HepG2 (cell line): ENCODE results near the gene SMDT1. TPM values are rescaled to one million over a fixed set of nuclear protein-coding genes. Genes with fewer than 3 reads are reported as not detected.

Experiments used
- ATRX ChIP-seq: sonication (generic); formaldehyde crosslinking; IDR thresholded peaks from 2 replicates; pipeline ENCODE4 v1.4.0; 2020; ENCODE audit warnings: missing genetic modification reagents, borderline replicate concordance
- CCAR2 ChIP-seq: fragments of 200-400 bp; formaldehyde crosslinking; optimal IDR thresholded peaks from 2 replicates; pipeline ENCODE3; 2018; ENCODE audit warnings: low read depth, mild to moderate bottlenecking, low read length, moderate library complexity
- FOXJ3 ChIP-seq: sonication (generic); formaldehyde crosslinking; IDR thresholded peaks from 2 replicates; pipeline ENCODE4 v1.4.0; 2020; ENCODE audit warnings: missing genetic modification reagents, mild to moderate bottlenecking, borderline replicate concordance
- FOXO1 ChIP-seq: sonication (generic); formaldehyde crosslinking; IDR thresholded peaks from 2 replicates; pipeline ENCODE4 v1.4.0; 2020; ENCODE audit warnings: missing genetic modification reagents
- HNRNPLL ChIP-seq: fragments of 200-400 bp; formaldehyde crosslinking; IDR thresholded peaks from 2 replicates; pipeline ENCODE4 v1.6.1; 2017; ENCODE audit warnings: mild to moderate bottlenecking, low read depth, low read length; ENCODE audit not compliant: poor library complexity, severe bottlenecking
- KAT8 ChIP-seq: IDR thresholded peaks from 2 replicates; pipeline ENCODE4 v1.6.1; 2016; ENCODE audit warnings: missing genetic modification reagents, missing compliant biosample characterization
- KDM3A ChIP-seq: IDR thresholded peaks from 2 replicates; pipeline ENCODE4 v1.6.1; 2018; ENCODE audit warnings: low read depth, missing compliant biosample characterization
- NFATC3 ChIP-seq: sonication (generic); formaldehyde crosslinking; IDR thresholded peaks from 2 replicates; pipeline ENCODE4 v1.5.1; 2020; ENCODE audit warnings: mild to moderate bottlenecking, missing genetic modification reagents
- RBFOX2 ChIP-seq: fragments of 200-400 bp; formaldehyde crosslinking; IDR thresholded peaks from 2 replicates; pipeline ENCODE4 v1.6.1; 2017; ENCODE audit warnings: low read depth, mild to moderate bottlenecking, low read length
- RFX1 ChIP-seq: fragments of 450-650 bp; IDR thresholded peaks from 2 replicates; pipeline ENCODE4 v1.6.1; 2017
- RFX5 ChIP-seq: IDR thresholded peaks from 2 replicates; pipeline ENCODE4 v1.6.1; 2011; ENCODE audit warnings: low read depth, low read length, improper control_type of control experiment
- SCMH1 ChIP-seq: sonication (generic); formaldehyde crosslinking; IDR thresholded peaks from 2 replicates; pipeline ENCODE4 v1.9.0; 2021; ENCODE audit warnings: missing genetic modification reagents, mild to moderate bottlenecking, borderline replicate concordance
- ZFP82 ChIP-seq: sonication (generic); formaldehyde crosslinking; IDR thresholded peaks from 2 replicates; pipeline ENCODE4 v1.5.1; 2020; ENCODE audit warnings: mild to moderate bottlenecking, missing genetic modification reagents, borderline replicate concordance
- ZFP90 ChIP-seq: sonication (generic); formaldehyde crosslinking; IDR thresholded peaks from 2 replicates; pipeline ENCODE4 v1.8.0; 2022; ENCODE audit warnings: missing genetic modification reagents, mild to moderate bottlenecking, inconsistent platforms, borderline replicate concordance
- ZFY ChIP-seq: sonication (generic); formaldehyde crosslinking; IDR thresholded peaks from 2 replicates; pipeline ENCODE4 v1.4.0; 2020; ENCODE audit warnings: missing genetic modification reagents
- ZNF256 ChIP-seq: sonication (generic); formaldehyde crosslinking; conservative IDR thresholded peaks from 2 replicates; pipeline ENCODE4 v1.4.0; 2020; ENCODE audit warnings: missing genetic modification reagents
- ZNF354B ChIP-seq: sonication (generic); formaldehyde crosslinking; IDR thresholded peaks from 2 replicates; pipeline ENCODE4 v1.8.0; 2022; ENCODE audit warnings: mild to moderate bottlenecking, missing genetic modification reagents
- ZNF547 ChIP-seq: sonication (generic); formaldehyde crosslinking; IDR thresholded peaks from 2 replicates; pipeline ENCODE4 v1.5.1; 2020; ENCODE audit warnings: mild to moderate bottlenecking, missing genetic modification reagents
- ZNF746 ChIP-seq: sonication (generic); formaldehyde crosslinking; IDR thresholded peaks from 2 replicates; pipeline ENCODE4 v1.8.0; 2022; ENCODE audit warnings: mild to moderate bottlenecking, missing genetic modification reagents
- ZNF776 ChIP-seq: sonication (generic); formaldehyde crosslinking; IDR thresholded peaks from 2 replicates; pipeline ENCODE4 v1.4.0; 2020; ENCODE audit warnings: mild to moderate bottlenecking, missing genetic modification reagents
- ZNF777 ChIP-seq: sonication (generic); formaldehyde crosslinking; IDR thresholded peaks from 2 replicates; pipeline ENCODE4 v1.4.0; 2020; ENCODE audit warnings: missing genetic modification reagents
- polyA plus RNA-seq, 8 experiments: library from polyadenylated mRNA; depleted of rRNA in 3 of 8; stranded (reverse) in 7 of 8; unstranded in 1 of 8; fragments of >200 nt; fragmentation: Illumina TruSeq in 4 of 8; extraction: Trizol in 4 of 8; gene quantifications; 2 replicates each; pipeline versions ENCODE4 v1.2.1 to v1.2.3, GENCODE V29; 2011 to 2016; ENCODE audit warnings: low read depth in 4 of 8, missing spikeins in 1 of 8, mixed read lengths in 1 of 8; ENCODE audit not compliant: insufficient read depth in 1 of 8
- total RNA-seq, 5 experiments: library from RNA; depleted of rRNA; stranded (reverse); fragments of >200 nt; fragmentation: Illumina TruSeq; extraction: Trizol; gene quantifications; 2 replicates each; pipeline ENCODE4 v1.2.3, GENCODE V29; 2016; ENCODE audit warnings: low read depth in 1 of 5
- TF ChIP-seq, protein P1 (sequence below): sonication (generic); formaldehyde crosslinking; conservative IDR thresholded peaks from 2 replicates; pipeline ENCODE4 v1.4.0; 2020; ENCODE audit warnings: missing genetic modification reagents
- TF ChIP-seq, protein P2 (sequence below): IDR thresholded peaks from 2 replicates; pipeline ENCODE4 v1.6.1; 2016; ENCODE audit warnings: mild to moderate bottlenecking
- TF ChIP-seq, protein P3 (sequence below): sonication (generic); formaldehyde crosslinking; IDR thresholded peaks from 2 replicates; pipeline ENCODE4 v1.5.1; 2020; ENCODE audit warnings: missing genetic modification reagents, mild to moderate bottlenecking, borderline replicate concordance
- TF ChIP-seq, protein P4 (sequence below): sonication (generic); formaldehyde crosslinking; IDR thresholded peaks from 2 replicates; pipeline ENCODE4 v1.4.0; 2020; ENCODE audit warnings: mild to moderate bottlenecking, missing genetic modification reagents
- TF ChIP-seq, protein P5 (sequence below): sonication (generic); formaldehyde crosslinking; IDR thresholded peaks from 2 replicates; pipeline ENCODE4 v1.5.0; 2020; ENCODE audit warnings: missing genetic modification reagents, mild to moderate bottlenecking, borderline replicate concordance

The SMDT1 gene
- total and polyA plus RNA-seq, 2 of the 13 experiments (the other 11 are each of a cell fraction or from before 2014, with no cell fraction given): 8.3 to 26.6 TPM

DNA sequence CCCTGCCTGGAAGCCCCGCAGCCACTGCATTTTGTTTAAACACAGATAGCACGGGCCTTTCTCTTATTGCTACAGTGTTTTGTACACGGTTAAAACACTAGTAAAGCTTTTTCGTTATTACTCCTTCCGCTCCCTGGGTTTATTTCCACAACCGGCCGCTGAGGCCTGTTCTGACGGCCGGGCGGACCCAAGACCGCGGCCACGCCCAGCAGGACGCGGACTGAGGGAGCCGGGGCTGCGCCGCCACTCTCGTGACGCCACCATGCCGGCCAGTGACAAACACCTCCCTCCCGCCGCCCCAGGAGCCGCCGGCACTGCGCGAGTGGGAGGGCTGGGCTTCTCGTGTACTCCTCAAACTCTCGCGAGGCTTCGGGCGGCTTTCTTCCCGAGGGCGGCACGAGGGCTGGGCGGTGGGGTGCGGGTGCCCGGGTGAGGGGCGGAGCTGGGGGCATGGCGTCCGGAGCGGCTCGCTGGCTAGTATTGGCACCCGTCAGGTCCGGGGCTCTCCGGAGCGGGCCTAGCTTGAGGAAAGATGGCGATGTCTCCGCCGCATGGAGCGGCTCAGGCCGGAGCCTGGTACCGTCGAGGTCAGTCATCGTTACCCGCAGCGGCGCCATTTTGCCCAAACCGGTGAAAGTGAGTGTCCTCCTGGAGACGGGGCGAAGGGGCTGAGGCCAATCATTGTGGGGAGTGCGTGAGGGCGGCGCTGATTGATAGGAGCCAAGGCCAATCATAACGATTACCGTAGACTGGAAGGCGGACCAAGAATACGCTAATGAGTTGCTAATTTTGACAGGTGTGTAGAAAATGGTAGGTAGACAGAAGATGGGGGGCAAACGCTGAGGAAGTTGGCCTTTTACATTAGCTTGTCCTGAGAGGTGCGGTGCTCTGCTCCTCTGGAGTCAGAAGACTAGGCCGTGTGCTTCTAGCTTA, at the start of gene SMDT1 (continued):
- TF ChIP-seq FOXJ3 (peak; percentile 46; the same call in 1 of the 2 replicates), ZNF777 (peak; percentile 95), FOXO1 (CRISPR knock-in tag) (peak; percentile 39; the same call in 1 of the 2 replicates), ZNF746 (CRISPR knock-in tag) (peak; percentile 36; the same call in 1 of the 2 replicates), ZFY (CRISPR knock-in tag) (peak; percentile 93), KDM3A (CRISPR knock-in tag) (peak; percentile 70; the same call in 1 of the 2 replicates), CCAR2 (no peak), ZFP90 (peak; percentile 61; the same call in 1 of the 2 replicates), SCMH1 (CRISPR knock-in tag) (no peak), ZNF256 (CRISPR knock-in tag) (0 out of 2 replicates have a peak, but pooled peaks have one; percentile 79), ATRX (CRISPR knock-in tag) (no peak), ZNF547 (CRISPR knock-in tag) (peak; percentile 80; the same call in 1 of the 2 replicates), NFATC3 (CRISPR knock-in tag) (no peak; the same call in 1 of the 2 replicates), RFX1 (peak; percentile 5; the same call in 1 of the 2 replicates), HNRNPLL (peak; percentile 77), KAT8 (CRISPR knock-in tag) (peak; percentile 89), RBFOX2 (peak; percentile 96), RFX5 (peak; percentile 27; the same call in 1 of the 2 replicates), ZFP82 (peak; percentile 85; the same call in 1 of the 2 replicates), ZNF354B (no peak), ZNF776 (CRISPR knock-in tag) (peak; percentile 47; the same call in 1 of the 2 replicates)
- TF ChIP-seq, protein P1, sequence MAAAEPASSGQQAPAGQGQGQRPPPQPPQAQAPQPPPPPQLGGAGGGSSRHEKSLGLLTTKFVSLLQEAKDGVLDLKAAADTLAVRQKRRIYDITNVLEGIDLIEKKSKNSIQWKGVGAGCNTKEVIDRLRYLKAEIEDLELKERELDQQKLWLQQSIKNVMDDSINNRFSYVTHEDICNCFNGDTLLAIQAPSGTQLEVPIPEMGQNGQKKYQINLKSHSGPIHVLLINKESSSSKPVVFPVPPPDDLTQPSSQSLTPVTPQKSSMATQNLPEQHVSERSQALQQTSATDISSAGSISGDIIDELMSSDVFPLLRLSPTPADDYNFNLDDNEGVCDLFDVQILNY (CRISPR knock-in tag): 0 out of 2 replicates have a peak, but pooled peaks have one; percentile 19
- TF ChIP-seq, protein P2, sequence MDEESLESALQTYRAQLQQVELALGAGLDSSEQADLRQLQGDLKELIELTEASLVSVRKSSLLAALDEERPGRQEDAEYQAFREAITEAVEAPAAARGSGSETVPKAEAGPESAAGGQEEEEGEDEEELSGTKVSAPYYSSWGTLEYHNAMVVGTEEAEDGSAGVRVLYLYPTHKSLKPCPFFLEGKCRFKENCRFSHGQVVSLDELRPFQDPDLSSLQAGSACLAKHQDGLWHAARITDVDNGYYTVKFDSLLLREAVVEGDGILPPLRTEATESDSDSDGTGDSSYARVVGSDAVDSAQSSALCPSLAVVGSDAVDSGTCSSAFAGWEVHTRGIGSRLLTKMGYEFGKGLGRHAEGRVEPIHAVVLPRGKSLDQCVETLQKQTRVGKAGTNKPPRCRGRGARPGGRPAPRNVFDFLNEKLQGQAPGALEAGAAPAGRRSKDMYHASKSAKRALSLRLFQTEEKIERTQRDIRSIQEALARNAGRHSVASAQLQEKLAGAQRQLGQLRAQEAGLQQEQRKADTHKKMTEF: peak; percentile 59
- TF ChIP-seq, protein P3, sequence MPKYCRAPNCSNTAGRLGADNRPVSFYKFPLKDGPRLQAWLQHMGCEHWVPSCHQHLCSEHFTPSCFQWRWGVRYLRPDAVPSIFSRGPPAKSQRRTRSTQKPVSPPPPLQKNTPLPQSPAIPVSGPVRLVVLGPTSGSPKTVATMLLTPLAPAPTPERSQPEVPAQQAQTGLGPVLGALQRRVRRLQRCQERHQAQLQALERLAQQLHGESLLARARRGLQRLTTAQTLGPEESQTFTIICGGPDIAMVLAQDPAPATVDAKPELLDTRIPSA: no peak
- TF ChIP-seq, protein P4, sequence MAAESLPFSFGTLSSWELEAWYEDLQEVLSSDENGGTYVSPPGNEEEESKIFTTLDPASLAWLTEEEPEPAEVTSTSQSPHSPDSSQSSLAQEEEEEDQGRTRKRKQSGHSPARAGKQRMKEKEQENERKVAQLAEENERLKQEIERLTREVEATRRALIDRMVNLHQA (CRISPR knock-in tag): no peak
- TF ChIP-seq, protein P5, sequence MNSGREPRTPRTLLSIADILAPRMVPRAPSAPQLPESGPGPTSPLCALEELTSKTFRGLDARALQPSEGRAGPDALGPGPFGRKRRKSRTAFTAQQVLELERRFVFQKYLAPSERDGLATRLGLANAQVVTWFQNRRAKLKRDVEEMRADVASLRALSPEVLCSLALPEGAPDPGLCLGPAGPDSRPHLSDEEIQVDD (CRISPR knock-in tag): no peak
